ENCODE data around the gene KHSRP. TPM values are rescaled to one million over a fixed set of nuclear protein-coding genes. Genes with fewer than 3 reads are reported as not detected.

KHSRP gene
- total RNA-seq, 3 donors from 2014 or later = 513 to 596 (median 530) TPM

DNA sequence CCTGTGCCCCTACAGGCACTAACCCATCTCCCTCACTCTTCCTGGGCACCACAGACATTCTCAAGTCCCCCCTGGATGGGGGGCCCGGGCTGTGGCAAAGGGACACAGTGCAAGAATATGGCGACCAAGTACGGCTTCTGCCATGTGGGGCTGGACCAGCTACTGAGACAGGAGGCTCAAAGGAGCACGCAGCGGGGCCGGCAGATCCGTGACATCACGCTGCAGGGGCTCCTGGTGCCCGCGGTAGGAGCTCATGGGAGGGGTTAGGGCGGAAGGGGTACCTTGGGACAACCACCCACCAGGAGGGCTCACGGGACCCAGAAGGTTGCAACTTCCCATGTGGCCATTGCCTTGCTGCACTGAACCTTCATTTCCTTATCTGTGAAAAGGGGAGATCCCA is 28.3 kb downstream of the KHSRP start:
- H3K4me1 Mint-ChIP-seq (ENCODE audit: low read depth) = peaks cover 20% of the 10 kb centered on the region
- H3K27me3 Mint-ChIP-seq (ENCODE audit: low read depth) = no peaks in the 10 kb centered on the region
- no peak overlapping the region for H3K4me3 Mint-ChIP-seq
- DNase-seq = no peak
- no peaks in the 10 kb centered on the region for H3K9me3 Mint-ChIP-seq
- H3K36me3 Mint-ChIP-seq (ENCODE audit: insufficient read depth) = no peaks in the 10 kb centered on the region
- ATAC-seq = no peak

- Mint-ChIP-seq H3K9me3 (no peaks in the 10 kb centered on the region), H3K36me3 (ENCODE audit: insufficient read depth) (peaks cover 4% of the 10 kb centered on the region), H3K27me3 (ENCODE audit: low read depth) (no peaks in the 10 kb centered on the region), H3K4me1 (ENCODE audit: low read depth) (peaks cover 24% of the 10 kb centered on the region), H3K4me3 (peak overlapping the region; percentile 62)
- DNase-seq (no peak), ATAC-seq (no peak)
These were observed 29.8 kb downstream of the KHSRP start for GRCh38 chr19:6394831-6395230.

DNA sequence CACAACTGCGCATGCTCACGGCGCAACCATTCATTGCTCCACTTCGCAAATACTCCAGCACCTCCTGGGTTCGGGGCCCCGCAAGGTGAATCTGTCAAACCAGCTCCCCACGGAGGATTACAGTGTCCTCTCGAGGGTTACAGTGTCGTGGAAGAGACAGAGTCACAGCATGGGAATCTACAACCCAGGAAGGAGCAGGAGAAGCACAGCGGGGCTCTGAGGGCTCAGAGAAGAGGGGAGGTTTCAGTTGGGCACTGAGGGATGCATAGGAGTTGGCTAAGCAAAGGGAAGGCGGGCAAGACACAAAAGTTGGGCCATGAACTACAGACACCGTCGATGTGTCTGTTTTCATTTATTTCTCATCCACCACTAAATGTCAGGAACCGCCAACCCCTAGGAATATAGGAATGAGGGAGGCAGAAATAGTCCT is 30.6 kb downstream of the KHSRP start:
- Mint-ChIP-seq H3K9me3 (no peaks in the 10 kb centered on the region), H3K27me3 (ENCODE audit: low read depth) (no peaks in the 10 kb centered on the region), H3K4me3 (peak overlapping the region; percentile 96), H3K36me3 (ENCODE audit: insufficient read depth) (peaks cover 4% of the 10 kb centered on the region), H3K4me1 (ENCODE audit: low read depth) (peaks cover 24% of the 10 kb centered on the region)
- ATAC-seq = no peak
- peak; percentile 67 for DNase-seq

- peaks cover 5% of the 10 kb centered on the region for H3K36me3 Mint-ChIP-seq (ENCODE audit: insufficient read depth)
- peak within 1 kb of the TSS; percentile 96 for H3K4me3 Mint-ChIP-seq
- DNase-seq (peak; percentile 93), ATAC-seq (peak; percentile 88 to 91)
- no peaks in the 10 kb centered on the region for H3K9me3 Mint-ChIP-seq
- H3K27me3 Mint-ChIP-seq (ENCODE audit: low read depth) = no peaks in the 10 kb centered on the region
- peaks cover 24% of the 10 kb centered on the region for H3K4me1 Mint-ChIP-seq (ENCODE audit: low read depth)
These were observed 31.3 kb downstream of the KHSRP start, which contains the start of gene GTF2F1 for GRCh38 chr19:6393074-6393982. Gene GTF2F1, minus strand, starts transcription at chr19:6393164. Its CDS starts 169 bp downstream, at chr19:6392995.

GRCh38 chr19:6392221-6393073 is 32.2 kb downstream of the KHSRP start:
- Mint-ChIP-seq H3K27me3 (ENCODE audit: low read depth) (no peaks in the 10 kb centered on the region), H3K4me3 (peak overlapping the region; percentile 96), H3K4me1 (ENCODE audit: low read depth) (peaks cover 24% of the 10 kb centered on the region), H3K9me3 (no peaks in the 10 kb centered on the region), H3K36me3 (ENCODE audit: insufficient read depth) (peaks cover 10% of the 10 kb centered on the region)
- ATAC-seq (peak in 1 of 2 donors; percentile 8), DNase-seq (no peak)

DNA sequence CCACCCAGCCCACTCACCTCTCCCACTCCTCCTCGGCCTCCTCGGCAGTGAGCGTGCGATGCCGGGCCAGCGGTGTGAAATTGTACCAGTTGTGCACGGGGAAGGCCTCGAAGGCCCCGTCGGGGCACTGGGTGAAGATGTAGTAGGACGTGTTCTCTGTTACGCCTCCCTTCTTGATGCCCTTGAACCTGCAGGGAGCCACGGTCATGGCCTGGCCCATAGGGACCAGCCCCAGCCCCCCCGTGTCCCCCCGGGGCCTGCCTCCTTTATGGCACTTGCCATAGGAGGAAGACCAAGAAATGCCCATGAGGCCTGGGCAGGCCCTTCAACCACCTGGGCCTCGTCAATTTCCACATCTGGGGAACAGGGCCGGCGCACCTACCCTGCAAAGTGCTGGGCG is 37.2 kb downstream of the KHSRP start:
- no peak for ATAC-seq
- no peak for DNase-seq
- Mint-ChIP-seq H3K4me1 (ENCODE audit: low read depth) (peaks cover 13% of the 10 kb centered on the region), H3K27me3 (ENCODE audit: low read depth) (no peaks in the 10 kb centered on the region), H3K36me3 (ENCODE audit: insufficient read depth) (peaks cover 27% of the 10 kb centered on the region), H3K9me3 (no peaks in the 10 kb centered on the region), H3K4me3 (no peak overlapping the region)

GRCh38 chr19:6384381-6384780 is 40.2 kb downstream of the KHSRP start:
- Mint-ChIP-seq H3K4me3 (no peak overlapping the region), H3K27me3 (ENCODE audit: low read depth) (no peaks in the 10 kb centered on the region), H3K36me3 (ENCODE audit: insufficient read depth) (peaks cover 42% of the 10 kb centered on the region), H3K4me1 (ENCODE audit: low read depth) (no peaks in the 10 kb centered on the region), H3K9me3 (no peaks in the 10 kb centered on the region)
- ATAC-seq (no peak), DNase-seq (no peak)

DNA sequence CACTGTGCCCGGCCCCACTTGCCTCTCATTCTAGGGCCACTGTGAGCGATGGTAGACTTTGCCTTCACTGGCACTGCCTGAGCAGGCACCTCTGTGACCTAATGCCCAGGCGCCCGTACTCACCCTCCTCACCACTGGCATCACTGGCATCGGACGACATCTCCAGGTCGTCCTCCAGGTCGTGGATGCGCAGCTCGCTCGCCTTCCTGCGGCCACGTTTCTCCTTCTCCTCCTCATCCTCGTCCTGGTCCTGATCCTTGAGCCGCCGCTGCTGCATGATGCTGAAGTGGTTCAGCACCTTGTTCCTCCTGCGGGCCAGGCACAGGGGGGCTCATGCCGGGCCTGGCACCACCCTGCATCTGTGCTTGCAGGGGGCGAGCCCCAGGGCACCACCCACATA is 41.4 kb downstream of the KHSRP start:
- no peak for DNase-seq
- Mint-ChIP-seq H3K4me1 (ENCODE audit: low read depth) (no peaks in the 10 kb centered on the region), H3K27me3 (ENCODE audit: low read depth) (no peaks in the 10 kb centered on the region), H3K4me3 (no peak overlapping the region), H3K36me3 (ENCODE audit: insufficient read depth) (peaks cover 41% of the 10 kb centered on the region), H3K9me3 (no peaks in the 10 kb centered on the region)
- ATAC-seq = no peak

DNA sequence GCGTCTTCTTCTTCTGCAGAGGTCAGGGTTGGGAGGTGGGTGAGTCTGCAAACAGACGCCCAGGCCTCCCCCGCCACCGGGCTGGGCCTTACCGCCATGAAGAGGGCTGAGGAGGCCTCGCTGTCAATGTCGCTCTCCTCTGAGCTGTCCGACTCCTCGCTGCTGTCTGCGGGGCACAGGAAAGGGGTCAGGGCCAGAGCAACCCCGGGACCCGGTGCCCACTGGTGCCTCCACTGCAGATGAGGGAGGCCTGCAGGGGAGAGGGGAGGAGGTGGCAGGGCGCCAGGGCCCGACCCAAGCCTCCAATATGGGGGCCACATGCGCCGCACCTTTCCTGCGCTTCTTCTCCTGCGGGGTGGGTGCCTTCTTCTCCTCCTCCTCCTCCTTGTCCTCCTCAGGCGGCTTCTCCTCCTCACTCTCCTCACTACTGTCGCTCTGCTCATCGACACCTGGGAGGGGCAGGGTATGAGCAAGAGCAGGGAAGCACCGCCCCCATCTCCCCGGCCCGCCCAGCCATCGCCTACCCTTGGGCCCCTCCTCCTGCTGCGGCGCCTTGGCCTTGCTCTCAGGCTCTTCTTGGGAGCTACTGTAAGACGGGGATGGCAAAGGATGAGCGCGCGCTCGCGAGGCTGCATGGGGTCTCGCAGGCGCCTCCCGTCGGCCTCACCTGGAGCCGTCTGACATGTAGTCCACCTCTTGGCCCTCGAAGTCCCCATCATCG is 43.4 kb downstream of the KHSRP start:
- no peaks in the 10 kb centered on the region for H3K27me3 Mint-ChIP-seq (ENCODE audit: low read depth)
- DNase-seq = no peak
- no peaks in the 10 kb centered on the region for H3K9me3 Mint-ChIP-seq
- no peak overlapping the region for H3K4me3 Mint-ChIP-seq
- H3K4me1 Mint-ChIP-seq (ENCODE audit: low read depth) = no peaks in the 10 kb centered on the region
- ATAC-seq = no peak
- peaks cover 35% of the 10 kb centered on the region for H3K36me3 Mint-ChIP-seq (ENCODE audit: insufficient read depth)

- Mint-ChIP-seq H3K4me1 (ENCODE audit: low read depth) (no peaks in the 10 kb centered on the region), H3K27me3 (ENCODE audit: low read depth) (no peaks in the 10 kb centered on the region), H3K4me3 (no peak overlapping the region), H3K9me3 (no peaks in the 10 kb centered on the region), H3K36me3 (ENCODE audit: insufficient read depth) (peaks cover 27% of the 10 kb centered on the region)
- DNase-seq (no peak), ATAC-seq (no peak)
These were observed 44.9 kb downstream of the KHSRP start for GRCh38 chr19:6379744-6380143.

GRCh38 chr19:6378486-6378885 is 46.1 kb downstream of the KHSRP start:
- H3K36me3 Mint-ChIP-seq (ENCODE audit: insufficient read depth) = peaks cover 27% of the 10 kb centered on the region
- peaks cover 4% of the 10 kb centered on the region for H3K4me1 Mint-ChIP-seq (ENCODE audit: low read depth)
- no peaks in the 10 kb centered on the region for H3K9me3 Mint-ChIP-seq
- no peak for ATAC-seq
- H3K27me3 Mint-ChIP-seq (ENCODE audit: low read depth) = no peaks in the 10 kb centered on the region
- no peak for DNase-seq
- no peak overlapping the region for H3K4me3 Mint-ChIP-seq

DNA sequence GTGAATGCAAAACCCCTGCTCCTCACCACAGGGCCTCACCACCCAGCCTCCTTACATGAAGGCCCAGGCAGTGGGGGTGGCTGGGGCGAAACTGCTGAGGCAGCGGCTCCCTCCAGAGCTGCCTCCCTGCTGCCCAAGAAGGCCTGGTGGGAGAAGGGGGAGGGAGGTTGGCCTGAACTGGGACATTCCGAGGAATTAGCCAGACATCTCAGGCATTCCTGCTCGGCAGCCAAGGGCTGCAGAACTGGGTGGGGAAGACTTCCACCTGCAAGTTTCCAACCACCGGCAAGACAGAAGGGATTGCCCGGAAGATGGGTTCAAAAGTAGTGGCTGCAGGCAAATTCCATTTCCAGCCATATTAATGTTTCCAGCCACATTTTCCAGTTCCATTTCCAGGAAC is 46.6 kb downstream of the KHSRP start:
- H3K4me3 Mint-ChIP-seq = no peak overlapping the region
- H3K9me3 Mint-ChIP-seq = no peaks in the 10 kb centered on the region
- ATAC-seq (no peak), DNase-seq (no peak)
- H3K27me3 Mint-ChIP-seq (ENCODE audit: low read depth) = no peaks in the 10 kb centered on the region
- peaks cover 24% of the 10 kb centered on the region for H3K36me3 Mint-ChIP-seq (ENCODE audit: insufficient read depth)
- H3K4me1 Mint-ChIP-seq (ENCODE audit: low read depth) = peaks cover 4% of the 10 kb centered on the region

GRCh38 chr19:6376512-6377190 is 48.0 kb downstream of the KHSRP start:
- peaks cover 8% of the 10 kb centered on the region for H3K4me1 Mint-ChIP-seq (ENCODE audit: low read depth)
- no peaks in the 10 kb centered on the region for H3K27me3 Mint-ChIP-seq (ENCODE audit: low read depth)
- H3K9me3 Mint-ChIP-seq = no peaks in the 10 kb centered on the region
- ATAC-seq = no peak
- no peak overlapping the region for H3K4me3 Mint-ChIP-seq
- H3K36me3 Mint-ChIP-seq (ENCODE audit: insufficient read depth) = peaks cover 18% of the 10 kb centered on the region
- DNase-seq = no peak

All from activated T-cell treated with anti-CD3 and anti-CD28 coated beads, Interleukin-2, amount 50 U/mL, for 4 hours (primary cell).